K562 (cell line): ENCODE measurements around the gene DOK1. TPM values are rescaled to one million over a fixed set of nuclear protein-coding genes. Genes with fewer than 3 reads are reported as not detected.

Experiments used
- AFF4 ChIP-seq: sonication (generic); formaldehyde crosslinking; IDR thresholded peaks from 2 replicates; pipeline ENCODE4 v1.8.0; 2023; ENCODE audit warnings: mild to moderate bottlenecking, missing genetic modification reagents
- BHLHE40 ChIP-seq: IDR thresholded peaks from 2 replicates; pipeline ENCODE4 v1.6.1; 2011; ENCODE audit warnings: low read length, improper control_type of control experiment
- BRD9 ChIP-seq: fragments of 450-650 bp; IDR thresholded peaks from 2 replicates; pipeline ENCODE4 v1.6.1; 2018; ENCODE audit warnings: low read depth; ENCODE audit not compliant: partially characterized antibody
- CTCF ChIP-seq, 3 experiments: IDR thresholded peaks in 2 of 3; conservative IDR thresholded peaks in 1 of 3; 2 replicates each; pipeline ENCODE4 v1.5.1; 2011 to 2012; ENCODE audit warnings: low read length in 3 of 3, mild to moderate bottlenecking in 3 of 3, control low read depth in 2 of 3, improper control_type of control experiment in 1 of 3, inconsistent platforms in 1 of 3, low read depth in 1 of 3, mixed read lengths in 1 of 3, moderate library complexity in 1 of 3; ENCODE audit not compliant: insufficient read depth in 2 of 3
- ETV5 ChIP-seq: sonication (generic); formaldehyde crosslinking; IDR thresholded peaks from 2 replicates; pipeline ENCODE4 v1.4.0; 2020; ENCODE audit warnings: low read depth, mild to moderate bottlenecking, missing genetic modification reagents
- FOXP1 ChIP-seq: sonication (generic); formaldehyde crosslinking; IDR thresholded peaks from 2 replicates; pipeline ENCODE4 v1.8.0; 2022; ENCODE audit warnings: mild to moderate bottlenecking, missing genetic modification reagents
- GTF2A2 ChIP-seq: IDR thresholded peaks from 2 replicates; pipeline ENCODE4 v1.6.1; 2016; ENCODE audit warnings: mild to moderate bottlenecking, missing genetic modification characterization, missing compliant biosample characterization
- JUNB ChIP-seq: fragments of 450-650 bp; formaldehyde crosslinking; conservative IDR thresholded peaks from 2 replicates; pipeline ENCODE4 v1.4.0; 2020; ENCODE audit warnings: mild to moderate bottlenecking
- KAT2B ChIP-seq: IDR thresholded peaks from one replicate; pipeline ENCODE4 v1.6.1; 2012; ENCODE audit warnings: low read depth, mild to moderate bottlenecking, control low read depth, inconsistent platforms, low read length, moderate library complexity
- KLF16 ChIP-seq: IDR thresholded peaks from 2 replicates; pipeline ENCODE4 v1.6.1; 2016; ENCODE audit warnings: antibody characterized with exemption
- MYBL2 ChIP-seq, 2 experiments: fragments of 450-650 bp in 1 of 2; sonication (generic) in 1 of 2; formaldehyde crosslinking in 1 of 2; IDR thresholded peaks; 2 replicates each; pipeline versions ENCODE4 v1.6.1 to v1.8.1; 2017 to 2022; ENCODE audit warnings: borderline replicate concordance in 1 of 2, inconsistent platforms in 1 of 2, low read depth in 1 of 2, mild to moderate bottlenecking in 1 of 2, missing genetic modification reagents in 1 of 2, moderate library complexity in 1 of 2
- NFXL1 ChIP-seq: fragments of 450-650 bp; formaldehyde crosslinking; IDR thresholded peaks from 2 replicates; pipeline ENCODE4 v1.4.0; 2021; ENCODE audit warnings: mild to moderate bottlenecking
- PCBP1 ChIP-seq: fragments of 200-400 bp; formaldehyde crosslinking; IDR thresholded peaks from 2 replicates; pipeline ENCODE4 v1.6.1; 2018; ENCODE audit warnings: mild to moderate bottlenecking, low read depth, low read length; ENCODE audit not compliant: poor library complexity, severe bottlenecking
- ZBTB33 ChIP-seq: sonication (generic); formaldehyde crosslinking; IDR thresholded peaks from 2 replicates; pipeline ENCODE4 v1.8.1; 2023; ENCODE audit warnings: mild to moderate bottlenecking, missing genetic modification reagents
- ZNF274 ChIP-seq: IDR thresholded peaks from 2 replicates; pipeline ENCODE4 v1.6.1; 2011; ENCODE audit warnings: low read depth, mild to moderate bottlenecking, low read length, moderate library complexity, borderline replicate concordance
- ZNF280A ChIP-seq: fragments of 450-650 bp; IDR thresholded peaks from 2 replicates; pipeline ENCODE4 v1.6.1; 2018; ENCODE audit warnings: mild to moderate bottlenecking, low read depth; ENCODE audit not compliant: partially characterized antibody
- ZNF699 ChIP-seq: fragments of 250-450 bp; sonication (Bioruptor Pico); IDR thresholded peaks from 2 replicates; pipeline ENCODE4 v1.8.0; 2021; ENCODE audit warnings: mild to moderate bottlenecking, moderate library complexity; ENCODE audit not compliant: insufficient replicate concordance
- polyA plus RNA-seq, 8 experiments: library from polyadenylated mRNA; depleted of rRNA in 4 of 8; stranded (reverse) in 5 of 8; unstranded in 3 of 8; fragments of >200 nt; fragmentation: Nextera tagmentation in 2 of 8; fragmentation: Illumina TruSeq in 1 of 8; extraction: Ambion mirVana in 2 of 8; extraction: Trizol in 1 of 8; gene quantifications; 2 replicates each; pipeline versions ENCODE4 v1.2.1 to v1.2.3, GENCODE V29; 2011 to 2014; ENCODE audit warnings: inconsistent platforms in 1 of 8, missing spikeins in 1 of 8
- total RNA-seq, 7 experiments: library from RNA; depleted of rRNA in 6 of 7; stranded (reverse); fragments of >200 nt in 6 of 7; fragmentation: Illumina TruSeq in 2 of 7; extraction: Trizol in 2 of 7; gene quantifications; 2 replicates each; pipeline versions ENCODE4 v1.2.1 to v1.2.3, GENCODE V29; 2011 to 2021; ENCODE audit warnings: low replicate concordance in 1 of 7

The DOK1 gene
- total and polyA plus RNA-seq, 9 of the 15 experiments (the other 6 are each of a cell fraction or from before 2014, with no cell fraction given), result 0.59 to 36.4 (median 16.1) TPM

- TF ChIP-seq BHLHE40, result no peak
- TF ChIP-seq ZNF274, result no peak
- no peak for TF ChIP-seq JUNB (CRISPR knock-in tag)
- no peak for TF ChIP-seq GTF2A2 (tag)
- TF ChIP-seq AFF4 (CRISPR knock-in tag), result no peak
- no peak for TF ChIP-seq KAT2B
- TF ChIP-seq CTCF (IDR thresholded peaks at IDR 0.05 in 2 of 3, conservative IDR thresholded peaks at IDR 0.05 in 1 of 3; ENCODE audit: insufficient read depth in 2 of 3, low read depth in 1 of 3, low read length in 3 of 3), result no peak; a peak in 1 of 6 replicates
- TF ChIP-seq FOXP1 (CRISPR knock-in tag), result no peak
- no peak for TF ChIP-seq BRD9
- no peak for TF ChIP-seq ZNF280A
- TF ChIP-seq ZBTB33 (CRISPR knock-in tag), result no peak
- no peak for TF ChIP-seq PCBP1
- TF ChIP-seq KLF16, result no peak
- no peak for TF ChIP-seq ZNF699 (CRISPR knock-in tag)
- TF ChIP-seq NFXL1, result no peak
- no peak for TF ChIP-seq ETV5
- peak; percentile 53; the same call in 1 of the 2 replicates for TF ChIP-seq MYBL2 (IDR thresholded peaks at IDR 0.05; ENCODE audit: low read depth)
- no peak for TF ChIP-seq MYBL2 (CRISPR knock-in tag; IDR thresholded peaks at IDR 0.05; ENCODE audit: borderline replicate concordance)
Measured at GRCh38 chr2:74573747-74574562, 19.4 kb downstream of the DOK1 start (continued).
